Ascending aorta (tissue), 2 donors: ENCODE measurements around the gene PARVB. TPM values are rescaled to one million over a fixed set of nuclear protein-coding genes. Genes with fewer than 3 reads are reported as not detected.

Source experiments
- DNase-seq, 2 donors: peaks; one replicate each; pipeline ENCODE4 v3.0.0-alpha.2; 2019; ENCODE audit warnings: low spot score in 2 of 2
- H3K27ac ChIP-seq, 2 donors: fragments of 200-600 bp; sonication (generic); one replicate each; pipeline ENCODE4 v1.5.1; 2016 to 2017; ENCODE audit warnings: mild to moderate bottlenecking in 1 of 2
- H3K27me3 ChIP-seq: fragments of 200-600 bp; sonication (generic); one replicate; pipeline ENCODE4 v1.5.1; 2017
- H3K36me3 ChIP-seq, 2 donors: fragments of 200-600 bp; sonication (generic); one replicate each; pipeline ENCODE4 v1.5.1; 2016
- H3K4me1 ChIP-seq, 2 donors: fragments of 200-600 bp; sonication (generic); one replicate each; pipeline ENCODE4 v1.5.1; 2016 to 2017; ENCODE audit warnings: mild to moderate bottlenecking in 1 of 2
- H3K4me3 ChIP-seq, 2 donors: fragments of 200-600 bp; sonication (generic); one replicate each; pipeline ENCODE4 v1.5.1; 2016 to 2017; ENCODE audit warnings: mild to moderate bottlenecking in 1 of 2
- H3K9me3 ChIP-seq, 2 donors: fragments of 200-600 bp; sonication (generic); one replicate each; pipeline ENCODE4 v1.5.1; 2016
- intact Hi-C: fragments of 100-400 bp; cut with DNase I; formaldehyde crosslinking; loops from one replicate; pipeline ENCODE4 v1.15.1; 2023
- total RNA-seq: library from RNA; depleted of rRNA; stranded (reverse); fragments of >200 nt; gene quantifications from one replicate; pipeline ENCODE4 v1.1.0, GENCODE V29; 2016
- TF ChIP-seq, protein P1 (sequence below), 3 experiments: fragments of 200-600 bp in 2 of 3; fragments of 450-650 bp in 1 of 3; sonication (generic) in 2 of 3; IDR thresholded peaks; one replicate each; pipeline ENCODE4 v1.5.1; 2016 to 2019; ENCODE audit warnings: antibody characterized with exemption in 3 of 3, mild to moderate bottlenecking in 1 of 3, moderate library complexity in 1 of 3

PARVB gene
- total RNA-seq, 1 donor from 2014 or later: 33.8 TPM

DNA sequence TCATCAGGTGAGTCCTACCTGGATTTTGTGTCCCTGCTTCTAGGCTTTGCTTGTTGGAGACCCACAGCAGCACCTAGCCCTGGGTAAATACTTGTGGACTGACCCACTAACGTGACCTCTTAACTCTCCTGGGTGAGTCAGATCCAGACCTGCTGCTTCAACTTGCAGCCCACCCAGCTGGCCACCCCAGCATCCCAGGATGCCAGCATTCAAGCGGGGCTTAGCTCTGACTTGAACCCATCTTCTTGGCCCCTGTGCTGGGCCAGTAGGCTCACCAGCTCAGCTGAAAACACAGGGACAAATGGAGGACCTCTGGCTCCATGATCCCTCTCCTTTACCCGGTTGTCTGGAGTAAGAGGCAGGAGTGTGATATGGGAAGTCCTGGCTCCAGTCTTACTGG, 190.1 kb downstream of the PARVB start:
- intact Hi-C loops: no loop called here
- Histone ChIP-seq H3K9me3 (peaks cover 0 to 7% of the 10 kb centered on the region in 2 donors), H3K36me3 (no peaks in the 10 kb centered on the region), H3K27ac (no peak overlapping the region), H3K4me3 (no peak overlapping the region), H3K27me3 (no peaks in the 10 kb centered on the region), H3K4me1 (peaks cover 20 to 22% of the 10 kb centered on the region in 2 donors)
- TF ChIP-seq, protein P1, sequence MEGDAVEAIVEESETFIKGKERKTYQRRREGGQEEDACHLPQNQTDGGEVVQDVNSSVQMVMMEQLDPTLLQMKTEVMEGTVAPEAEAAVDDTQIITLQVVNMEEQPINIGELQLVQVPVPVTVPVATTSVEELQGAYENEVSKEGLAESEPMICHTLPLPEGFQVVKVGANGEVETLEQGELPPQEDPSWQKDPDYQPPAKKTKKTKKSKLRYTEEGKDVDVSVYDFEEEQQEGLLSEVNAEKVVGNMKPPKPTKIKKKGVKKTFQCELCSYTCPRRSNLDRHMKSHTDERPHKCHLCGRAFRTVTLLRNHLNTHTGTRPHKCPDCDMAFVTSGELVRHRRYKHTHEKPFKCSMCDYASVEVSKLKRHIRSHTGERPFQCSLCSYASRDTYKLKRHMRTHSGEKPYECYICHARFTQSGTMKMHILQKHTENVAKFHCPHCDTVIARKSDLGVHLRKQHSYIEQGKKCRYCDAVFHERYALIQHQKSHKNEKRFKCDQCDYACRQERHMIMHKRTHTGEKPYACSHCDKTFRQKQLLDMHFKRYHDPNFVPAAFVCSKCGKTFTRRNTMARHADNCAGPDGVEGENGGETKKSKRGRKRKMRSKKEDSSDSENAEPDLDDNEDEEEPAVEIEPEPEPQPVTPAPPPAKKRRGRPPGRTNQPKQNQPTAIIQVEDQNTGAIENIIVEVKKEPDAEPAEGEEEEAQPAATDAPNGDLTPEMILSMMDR (IDR thresholded peaks at IDR 0.05): no peak
- DNase-seq: no peak

DNA sequence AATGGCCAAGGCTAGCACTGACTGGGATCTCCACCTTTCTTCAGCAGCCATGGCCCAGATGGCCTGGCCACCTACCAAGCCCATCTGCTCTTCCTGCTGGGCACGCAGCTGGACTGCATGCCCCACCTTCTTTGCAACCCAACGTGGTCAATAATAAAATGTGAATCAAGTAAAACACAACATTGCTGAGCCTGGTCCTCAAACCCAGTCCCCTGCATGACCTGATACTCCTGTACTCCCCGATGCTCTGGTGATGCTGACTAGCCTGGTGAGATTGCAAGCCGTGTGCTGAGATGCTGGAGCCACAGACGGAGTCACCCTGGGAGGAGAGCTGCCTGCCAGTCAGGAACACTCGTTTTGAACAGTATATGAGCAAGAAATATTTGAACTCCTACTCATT, 190.7 kb downstream of the PARVB start:
- H3K9me3 ChIP-seq: peaks cover 0 to 1% of the 10 kb centered on the region in 2 donors
- no peaks in the 10 kb centered on the region for H3K27me3 ChIP-seq
- no peaks in the 10 kb centered on the region for H3K36me3 ChIP-seq
- intact Hi-C loops: no loop called here
- peaks cover 20 to 22% of the 10 kb centered on the region in 2 donors for H3K4me1 ChIP-seq
- no peak overlapping the region for H3K4me3 ChIP-seq
- DNase-seq: no peak
- H3K27ac ChIP-seq: no peak overlapping the region
- TF ChIP-seq, protein P1 (IDR thresholded peaks at IDR 0.05): no peak

DNA sequence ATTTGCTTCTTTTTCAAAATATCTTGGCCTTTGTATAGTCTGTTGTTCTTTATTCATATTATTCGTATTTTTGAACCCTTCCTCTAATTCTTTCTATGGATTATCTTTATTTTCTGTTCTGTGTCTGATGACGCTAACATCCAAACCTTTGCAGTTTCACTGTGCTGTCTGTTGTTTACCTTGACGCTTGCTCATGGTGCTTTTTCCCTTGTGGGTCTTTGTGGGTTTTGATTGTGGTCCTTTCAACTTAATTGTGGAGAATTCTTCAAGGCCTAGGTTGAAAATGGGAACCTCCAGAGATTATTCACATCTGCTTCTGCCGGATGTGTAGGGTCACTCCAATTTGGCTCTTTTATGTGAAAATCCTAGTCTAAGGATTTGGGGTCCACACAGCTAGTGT, 191.2 kb downstream of the PARVB start:
- intact Hi-C loops: no loop called here
- TF ChIP-seq, protein P1 (IDR thresholded peaks at IDR 0.05): no peak
- H3K36me3 ChIP-seq: no peaks in the 10 kb centered on the region

DNA sequence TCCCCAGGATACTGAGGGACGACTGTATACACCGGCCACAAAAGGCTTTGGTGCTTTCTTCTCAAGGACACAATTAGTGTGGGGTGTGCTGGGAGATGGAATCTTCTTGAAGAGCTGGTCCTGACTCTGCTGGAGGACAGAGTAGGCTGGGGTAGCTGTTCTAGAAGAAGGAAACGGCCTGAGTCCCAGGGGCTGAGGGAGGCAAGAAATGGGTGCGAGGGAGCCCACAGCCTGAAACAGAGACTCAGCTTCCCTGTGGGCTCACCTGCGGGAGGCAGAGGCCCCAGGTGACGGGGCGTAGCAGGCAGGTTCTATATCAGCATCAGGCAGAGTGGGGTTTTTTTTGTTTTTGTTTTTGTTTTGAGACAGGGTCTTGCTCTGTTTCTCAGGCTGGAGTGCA, 193.2 kb downstream of the PARVB start:
- Histone ChIP-seq H3K4me3 (no peak overlapping the region), H3K36me3 (no peaks in the 10 kb centered on the region), H3K27me3 (no peaks in the 10 kb centered on the region), H3K4me1 (peaks cover 4 to 7% of the 10 kb centered on the region in 2 donors), H3K27ac (no peak overlapping the region), H3K9me3 (no peaks in the 10 kb centered on the region)
- intact Hi-C loops: no loop called here
- TF ChIP-seq, protein P1 (IDR thresholded peaks at IDR 0.05): no peak
- DNase-seq: no peak

More for the DNA sequence above, 191.2 kb downstream of the PARVB start:
- Histone ChIP-seq H3K27ac (no peak overlapping the region), H3K4me3 (no peak overlapping the region), H3K4me1 (peaks cover 20 to 22% of the 10 kb centered on the region in 2 donors), H3K27me3 (no peaks in the 10 kb centered on the region), H3K9me3 (no peaks in the 10 kb centered on the region)
- DNase-seq: no peak

DNA sequence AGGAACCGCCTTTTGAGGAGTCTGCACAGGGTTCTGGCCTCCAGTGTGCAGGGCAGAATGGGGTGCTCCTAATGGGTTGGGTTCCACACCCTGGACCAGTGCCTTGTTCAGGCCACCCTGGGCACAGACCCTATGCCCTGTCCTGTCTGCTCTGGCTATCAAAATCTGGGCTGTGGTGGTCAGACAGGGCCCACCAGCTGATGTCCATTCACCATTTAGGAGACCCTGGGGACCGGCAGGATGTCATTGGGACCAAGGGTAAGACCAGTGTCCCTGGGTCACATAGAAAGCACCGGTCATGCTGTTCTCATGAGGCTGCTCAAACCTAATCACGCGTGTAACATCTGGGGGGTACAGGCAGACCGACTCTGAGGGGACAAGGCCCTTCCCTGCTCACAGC, 194.0 kb downstream of the PARVB start:
- no peaks in the 10 kb centered on the region for H3K36me3 ChIP-seq
- TF ChIP-seq, protein P1 (IDR thresholded peaks at IDR 0.05): no peak
- no peak for DNase-seq
- H3K9me3 ChIP-seq: no peaks in the 10 kb centered on the region
- no peaks in the 10 kb centered on the region for H3K4me1 ChIP-seq
- H3K27me3 ChIP-seq: no peaks in the 10 kb centered on the region
- intact Hi-C loops: no loop called here
- no peak overlapping the region for H3K4me3 ChIP-seq
- H3K27ac ChIP-seq: no peak overlapping the region
